Measurements from ENCODE around the gene SMPD4.
"Not testable (repeated sequence)": the region's sequence is repeated elsewhere in the genome, so short reads cannot be mapped to it uniquely, and the experiment has no call there.

SMPD4 gene

DNA sequence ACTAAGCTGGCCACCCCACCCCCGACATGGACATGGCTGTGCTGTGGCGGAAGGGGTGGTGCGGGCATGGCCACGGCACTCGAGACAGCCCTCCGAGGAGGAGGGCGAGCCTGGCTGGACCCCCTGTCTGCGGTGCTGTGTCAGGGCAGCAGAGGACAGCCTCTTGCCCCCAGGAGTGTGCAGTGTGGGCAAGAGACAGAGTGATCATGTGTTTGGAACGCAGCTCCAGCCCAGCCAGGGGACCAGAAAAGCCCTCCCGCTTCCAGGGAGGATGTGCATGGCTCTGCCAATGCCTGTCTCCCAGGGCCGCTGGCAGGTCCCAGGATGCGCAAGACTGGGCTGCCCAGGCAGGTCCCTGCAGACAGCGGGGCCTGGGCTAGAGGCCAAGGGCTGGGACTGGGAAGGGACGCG lies 42.6 kb downstream of the SMPD4 start:
- ATAC-seq = not testable (repeated sequence)

- not testable (repeated sequence) for ATAC-seq
Observed at GRCh38 chr2:130138326-130138725, 43.1 kb downstream of the SMPD4 start.

DNA sequence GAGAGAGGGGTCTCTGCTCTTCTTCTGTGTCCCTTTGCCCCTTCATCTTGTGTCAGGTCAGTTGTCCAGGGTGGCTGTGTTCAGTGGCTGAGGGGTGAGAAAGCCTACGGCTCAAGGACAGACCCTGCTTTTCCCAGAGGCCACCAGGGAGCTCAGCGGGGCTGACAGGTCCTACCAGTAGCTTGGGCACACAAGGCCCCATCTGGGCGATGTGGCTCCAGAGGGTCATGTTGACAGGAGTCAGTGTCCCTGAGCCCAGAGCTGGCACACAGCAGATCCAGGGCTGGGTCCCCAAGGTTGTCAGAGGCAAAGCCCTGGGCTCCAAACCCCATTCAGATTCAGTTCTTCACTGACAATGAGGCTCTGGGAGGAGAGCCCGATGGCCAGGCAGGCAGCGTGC lies 44.3 kb downstream of the SMPD4 start:
- ATAC-seq = not testable (repeated sequence)

- ATAC-seq = not testable (repeated sequence)
Observed at GRCh38 chr2:130136546-130136945, 44.9 kb downstream of the SMPD4 start.

GRCh38 chr2:130135692-130136541 lies 45.5 kb downstream of the SMPD4 start:
- ATAC-seq = no peak

- ATAC-seq = not testable (repeated sequence)
Observed at GRCh38 chr2:130129120-130129829, 52.1 kb downstream of the SMPD4 start, which contains the start of gene POTEF. TSS of gene POTEF (minus strand) at chr2:130129222. CDS start at chr2:130120515, 8,707 bp downstream.

- ATAC-seq = not testable (repeated sequence)
Observed at GRCh38 chr2:130128464-130128863, 52.9 kb downstream of the SMPD4 start.

DNA sequence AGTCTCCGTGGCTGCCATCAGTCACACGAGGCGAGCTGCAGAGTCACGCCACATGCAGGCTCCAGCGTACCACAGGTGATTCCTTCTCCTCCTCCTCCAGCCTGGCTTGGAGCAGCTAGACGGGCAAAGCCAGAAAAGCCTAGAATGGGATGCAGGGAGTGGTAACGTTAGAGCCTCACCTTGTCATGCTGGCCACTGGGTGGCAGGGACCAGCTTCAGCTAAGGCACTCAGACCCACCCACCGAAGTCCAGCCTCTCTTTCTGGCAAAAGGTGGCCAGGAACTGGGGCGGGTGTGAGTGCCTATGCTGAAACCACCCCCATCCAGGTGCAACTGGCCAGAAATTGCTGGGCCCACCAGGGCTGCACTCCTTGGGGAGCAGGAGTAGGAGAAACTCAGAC lies 53.7 kb downstream of the SMPD4 start:
- not testable (repeated sequence) for ATAC-seq

DNA sequence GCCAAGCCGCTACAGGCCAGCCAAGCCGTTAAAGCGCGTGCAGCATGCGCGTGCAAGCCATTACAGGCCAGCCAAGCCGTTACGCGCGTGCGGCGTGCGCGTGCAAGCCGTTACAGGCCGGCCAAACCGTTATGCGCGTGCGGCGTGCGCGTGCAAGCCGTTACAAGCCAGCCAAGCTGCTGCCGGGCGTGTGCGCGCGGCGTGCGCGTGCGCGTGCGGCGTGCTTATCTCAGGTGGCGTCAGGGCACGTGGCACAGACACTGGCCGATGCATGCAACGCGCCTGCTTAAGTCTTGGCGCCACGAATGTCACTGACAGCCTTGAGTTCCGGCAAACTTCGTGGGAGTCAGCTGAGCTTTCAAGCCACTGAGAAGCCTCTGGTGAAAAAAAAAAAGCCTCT lies 60.5 kb downstream of the SMPD4 start:
- not testable (repeated sequence) for ATAC-seq

DNA sequence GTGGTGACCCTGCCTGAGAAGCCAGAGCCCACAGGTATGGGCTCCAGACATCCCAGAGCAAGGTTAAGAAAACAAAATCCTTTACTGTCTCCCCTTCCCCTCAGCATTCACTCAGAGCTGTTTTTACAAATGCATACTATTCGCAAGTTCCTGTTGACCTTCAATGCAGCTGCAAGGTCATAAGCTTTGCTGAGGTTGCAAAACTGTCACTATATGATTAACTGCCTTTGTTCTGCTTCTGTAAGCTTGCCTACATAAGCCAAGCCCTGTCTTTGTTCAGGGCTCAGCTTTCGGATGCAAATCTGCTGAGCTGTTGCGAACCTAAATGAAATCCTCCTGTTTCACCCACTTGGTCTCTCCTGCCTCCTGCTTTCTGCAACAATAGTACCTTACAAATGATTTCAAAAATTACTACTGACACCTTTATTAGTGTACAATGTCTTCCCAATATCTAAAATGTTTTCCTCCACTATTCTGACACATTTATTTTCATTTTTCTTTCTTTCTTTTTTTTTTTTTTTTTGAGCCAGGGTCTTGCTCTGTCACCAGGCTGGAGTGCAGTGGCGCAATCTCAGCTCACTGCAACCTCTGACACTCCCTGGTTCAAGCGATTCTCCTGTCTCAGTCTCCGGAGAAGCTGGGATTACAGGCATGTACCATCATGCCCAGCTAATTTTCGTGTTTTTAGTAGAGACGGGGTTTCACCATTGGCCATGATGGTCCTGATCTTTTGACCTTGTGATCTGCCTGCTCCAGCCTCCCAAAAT lies 78.6 kb downstream of the SMPD4 start:
- not testable (repeated sequence) for ATAC-seq
